GM12878 (cell line): ENCODE results near the gene CA5A.

Source experiments
- CTCF ChIP-seq, 3 experiments: IDR thresholded peaks in 2 of 3; conservative IDR thresholded peaks in 1 of 3; 2 replicates each; pipeline ENCODE4 v1.5.1; 2011; ENCODE audit warnings: low read depth in 3 of 3, low read length in 3 of 3, mild to moderate bottlenecking in 3 of 3, control low read depth in 2 of 3, moderate library complexity in 2 of 3, inconsistent platforms in 1 of 3, mixed read lengths in 1 of 3; ENCODE audit not compliant: control insufficient read depth in 2 of 3, insufficient read depth in 1 of 3; ENCODE audit errors: extremely low read depth in 1 of 3
- NFYB ChIP-seq: IDR thresholded peaks from 2 replicates; pipeline ENCODE4 v1.6.1; 2011; ENCODE audit warnings: low read depth, mild to moderate bottlenecking, low read length, improper control_type of control experiment, moderate library complexity; ENCODE audit not compliant: insufficient read depth
- POLR2A ChIP-seq: IDR thresholded peaks from 2 replicates; pipeline ENCODE4 v1.6.1; 2011; ENCODE audit warnings: low read depth, mild to moderate bottlenecking, low read length
- POLR2AphosphoS2 ChIP-seq: IDR thresholded peaks from 2 replicates; pipeline ENCODE4 v1.6.1; 2011; ENCODE audit warnings: low read depth, mild to moderate bottlenecking, low read length, improper control_type of control experiment, moderate library complexity
- POLR2AphosphoS5 ChIP-seq: IDR thresholded peaks from 2 replicates; pipeline ENCODE4 v1.6.1; 2011; ENCODE audit warnings: mild to moderate bottlenecking, low read length, inconsistent platforms
- SP1 ChIP-seq: IDR thresholded peaks from one replicate; pipeline ENCODE4 v1.6.1; 2011; ENCODE audit warnings: low read depth, low read length
- SRF ChIP-seq, 2 experiments: IDR thresholded peaks; 2 replicates each; pipeline ENCODE4 v1.6.1; 2011; ENCODE audit warnings: low read depth in 2 of 2, low read length in 2 of 2, mild to moderate bottlenecking in 1 of 2, moderate library complexity in 1 of 2
- STAT1 ChIP-seq: fragments of 450-650 bp; conservative IDR thresholded peaks from 2 replicates; pipeline ENCODE4 v1.6.1; 2014; ENCODE audit warnings: antibody characterized with exemption, mild to moderate bottlenecking
- YY1 ChIP-seq: IDR thresholded peaks from 2 replicates; pipeline ENCODE4 v1.6.1; 2011; ENCODE audit warnings: low read depth, mild to moderate bottlenecking, low read length
- ZNF24 ChIP-seq: fragments of 450-650 bp; IDR thresholded peaks from 2 replicates; pipeline ENCODE4 v1.6.1; 2017; ENCODE audit warnings: antibody characterized with exemption, mild to moderate bottlenecking
- ZZZ3 ChIP-seq: IDR thresholded peaks from 2 replicates; pipeline ENCODE4 v1.6.1; 2011; ENCODE audit warnings: low read depth; ENCODE audit not compliant: control insufficient read depth, insufficient read length
- TF ChIP-seq, protein P1 (sequence below): fragments of 450-650 bp; formaldehyde crosslinking; IDR thresholded peaks from 2 replicates; pipeline ENCODE4 v1.4.0; 2020; ENCODE audit warnings: mild to moderate bottlenecking, moderate library complexity
- TF ChIP-seq, protein P2 (sequence below): IDR thresholded peaks from 2 replicates; pipeline ENCODE4 v1.6.1; 2011; ENCODE audit warnings: borderline replicate concordance, low read depth, mild to moderate bottlenecking, moderate library complexity, low read length; ENCODE audit not compliant: insufficient read depth, poor library complexity, severe bottlenecking

DNA sequence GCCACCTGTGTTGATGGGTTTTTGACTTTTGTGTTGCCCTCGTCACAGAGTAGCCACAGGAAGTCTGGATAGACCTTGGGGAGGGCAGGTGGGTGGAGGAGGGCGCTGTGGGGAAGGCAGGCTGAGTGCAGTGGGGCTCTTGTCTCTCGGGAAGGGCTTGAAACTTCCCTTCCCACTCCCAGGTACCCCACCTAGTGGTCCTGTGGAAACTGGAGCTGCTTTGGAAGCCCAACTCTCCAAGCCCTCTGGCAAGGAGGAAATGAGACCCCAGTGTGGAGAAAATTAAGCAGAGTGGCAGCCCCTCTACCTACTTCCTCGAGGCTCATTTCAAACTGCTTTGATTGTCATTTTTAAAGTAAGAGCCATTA, 9.2 kb downstream of the CA5A start:
- TF ChIP-seq POLR2A (no peak), ZNF24 (no peak), CTCF (IDR thresholded peaks at IDR 0.05 in 2 of 3, conservative IDR thresholded peaks at IDR 0.05 in 1 of 3; ENCODE audit: control insufficient read depth in 2 of 3, extremely low read depth in 1 of 3, insufficient read depth in 1 of 3, low read depth in 3 of 3, low read length in 3 of 3) (no peak), NFYB (no peak), SP1 (no peak), ZZZ3 (no peak), POLR2AphosphoS5 (no peak), POLR2AphosphoS2 (no peak), YY1 (no peak), STAT1 (no peak), SRF (IDR thresholded peaks at IDR 0.05; ENCODE audit: low read depth in 2 of 2, low read length in 2 of 2) (no peak)
- TF ChIP-seq, protein P1, sequence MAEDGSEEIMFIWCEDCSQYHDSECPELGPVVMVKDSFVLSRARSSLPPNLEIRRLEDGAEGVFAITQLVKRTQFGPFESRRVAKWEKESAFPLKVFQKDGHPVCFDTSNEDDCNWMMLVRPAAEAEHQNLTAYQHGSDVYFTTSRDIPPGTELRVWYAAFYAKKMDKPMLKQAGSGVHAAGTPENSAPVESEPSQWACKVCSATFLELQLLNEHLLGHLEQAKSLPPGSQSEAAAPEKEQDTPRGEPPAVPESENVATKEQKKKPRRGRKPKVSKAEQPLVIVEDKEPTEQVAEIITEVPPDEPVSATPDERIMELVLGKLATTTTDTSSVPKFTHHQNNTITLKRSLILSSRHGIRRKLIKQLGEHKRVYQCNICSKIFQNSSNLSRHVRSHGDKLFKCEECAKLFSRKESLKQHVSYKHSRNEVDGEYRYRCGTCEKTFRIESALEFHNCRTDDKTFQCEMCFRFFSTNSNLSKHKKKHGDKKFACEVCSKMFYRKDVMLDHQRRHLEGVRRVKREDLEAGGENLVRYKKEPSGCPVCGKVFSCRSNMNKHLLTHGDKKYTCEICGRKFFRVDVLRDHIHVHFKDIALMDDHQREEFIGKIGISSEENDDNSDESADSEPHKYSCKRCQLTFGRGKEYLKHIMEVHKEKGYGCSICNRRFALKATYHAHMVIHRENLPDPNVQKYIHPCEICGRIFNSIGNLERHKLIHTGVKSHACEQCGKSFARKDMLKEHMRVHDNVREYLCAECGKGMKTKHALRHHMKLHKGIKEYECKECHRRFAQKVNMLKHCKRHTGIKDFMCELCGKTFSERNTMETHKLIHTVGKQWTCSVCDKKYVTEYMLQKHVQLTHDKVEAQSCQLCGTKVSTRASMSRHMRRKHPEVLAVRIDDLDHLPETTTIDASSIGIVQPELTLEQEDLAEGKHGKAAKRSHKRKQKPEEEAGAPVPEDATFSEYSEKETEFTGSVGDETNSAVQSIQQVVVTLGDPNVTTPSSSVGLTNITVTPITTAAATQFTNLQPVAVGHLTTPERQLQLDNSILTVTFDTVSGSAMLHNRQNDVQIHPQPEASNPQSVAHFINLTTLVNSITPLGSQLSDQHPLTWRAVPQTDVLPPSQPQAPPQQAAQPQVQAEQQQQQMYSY (CRISPR knock-in tag) = no peak
- TF ChIP-seq, protein P2, sequence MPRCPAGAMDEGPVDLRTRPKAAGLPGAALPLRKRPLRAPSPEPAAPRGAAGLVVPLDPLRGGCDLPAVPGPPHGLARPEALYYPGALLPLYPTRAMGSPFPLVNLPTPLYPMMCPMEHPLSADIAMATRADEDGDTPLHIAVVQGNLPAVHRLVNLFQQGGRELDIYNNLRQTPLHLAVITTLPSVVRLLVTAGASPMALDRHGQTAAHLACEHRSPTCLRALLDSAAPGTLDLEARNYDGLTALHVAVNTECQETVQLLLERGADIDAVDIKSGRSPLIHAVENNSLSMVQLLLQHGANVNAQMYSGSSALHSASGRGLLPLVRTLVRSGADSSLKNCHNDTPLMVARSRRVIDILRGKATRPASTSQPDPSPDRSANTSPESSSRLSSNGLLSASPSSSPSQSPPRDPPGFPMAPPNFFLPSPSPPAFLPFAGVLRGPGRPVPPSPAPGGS = no peak
